NB4 (cell line): ENCODE data around the gene NAXE.

Experiments
- DNase-seq: peaks from one replicate; pipeline ENCODE4 v3.0.0; 2010; ENCODE audit warnings: low read depth
- H3K4me3 ChIP-seq: one replicate; pipeline ENCODE4 v1.5.1; 2011; ENCODE audit warnings: mild to moderate bottlenecking, low read depth, low read length, moderate library complexity
- CTCF ChIP-seq: IDR thresholded peaks from one replicate; pipeline ENCODE4 v1.5.1; 2012; ENCODE audit warnings: low read depth, low read length
- MAX ChIP-seq: IDR thresholded peaks from 2 replicates; pipeline ENCODE4 v1.6.1; 2011; ENCODE audit warnings: low read depth, low read length
- MYC ChIP-seq: IDR thresholded peaks from 2 replicates; pipeline ENCODE4 v1.6.1; 2011; ENCODE audit warnings: low read depth, low read length
- POLR2A ChIP-seq: IDR thresholded peaks from 2 replicates; pipeline ENCODE4 v1.6.1; 2011; ENCODE audit warnings: mild to moderate bottlenecking; ENCODE audit not compliant: insufficient read length; ENCODE audit errors: extremely low read depth

NAXE gene

DNA sequence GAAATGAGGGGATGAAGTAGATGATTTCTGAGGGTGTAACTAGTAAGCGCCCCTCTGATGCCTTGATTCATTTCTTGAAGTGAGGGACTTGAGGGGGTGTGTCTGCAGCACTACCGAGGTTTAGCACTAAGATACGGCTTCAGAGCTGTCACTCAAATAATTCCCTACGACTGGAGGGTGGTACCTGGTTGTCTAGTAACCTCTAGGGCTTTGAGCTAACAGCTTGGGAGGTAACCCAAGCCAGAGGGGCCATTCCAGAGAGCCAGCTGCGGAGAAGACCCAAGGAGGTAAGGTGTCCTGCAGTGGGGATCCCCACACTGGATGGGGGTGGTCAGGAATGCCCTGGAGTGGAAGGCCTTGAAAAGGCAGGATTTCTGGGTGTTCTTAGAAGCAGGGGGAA lies 12.1 kb upstream of the NAXE start, which contains the start of gene TTC24:
Gene TTC24, plus strand, starts transcription at position 252 of the 400 bp plus-strand sequence. CDS start 1,642 bp downstream, outside the sequence.
- TF ChIP-seq POLR2A (no peak), MAX (no peak), CTCF (no peak), MYC (no peak)
- no peak for DNase-seq
- H3K4me3 ChIP-seq: no peak within 1 kb of the TSS

DNA sequence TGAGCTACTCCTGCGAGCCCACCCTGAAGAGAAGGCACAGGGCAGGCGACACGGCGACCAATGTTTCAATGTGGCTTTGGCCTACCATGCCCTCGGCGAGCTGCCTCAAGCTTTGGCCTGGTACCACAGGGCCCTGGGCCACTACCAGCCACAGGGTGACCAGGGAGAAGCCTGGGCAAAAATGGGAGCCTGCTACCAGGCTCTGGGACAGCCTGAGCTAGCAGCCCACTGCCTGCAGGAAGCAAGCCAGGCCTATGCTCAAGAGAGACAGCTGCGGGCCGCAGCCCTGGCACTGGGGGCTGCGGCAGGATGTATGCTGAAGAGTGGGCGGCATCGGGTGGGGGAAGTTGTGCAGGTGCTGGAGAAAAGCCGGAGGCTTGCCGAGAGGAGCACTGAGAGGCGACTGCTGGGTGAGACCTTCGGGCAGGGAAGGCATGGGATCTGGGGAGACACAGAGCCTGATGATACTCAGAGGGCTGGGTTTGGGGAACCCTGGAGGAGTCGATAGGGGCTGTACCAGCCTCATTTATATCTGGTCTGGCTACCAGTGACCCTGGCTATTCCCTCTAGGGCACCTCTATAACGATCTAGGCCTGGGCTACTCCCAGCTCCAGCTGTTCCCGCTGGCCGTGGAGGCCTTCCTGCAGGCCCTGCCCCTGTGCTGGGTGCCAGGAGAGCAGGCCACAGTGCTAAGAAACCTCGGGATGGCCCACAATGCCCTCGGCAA lies 9.8 kb upstream of the NAXE start:
- TF ChIP-seq MAX (no peak), MYC (no peak), CTCF (no peak), POLR2A (no peak)
- no peak for DNase-seq
- no peak overlapping the region for H3K4me3 ChIP-seq

- TF ChIP-seq MAX (no peak), MYC (no peak), POLR2A (no peak), CTCF (no peak)
- H3K4me3 ChIP-seq: no peak overlapping the region
- no peak for DNase-seq
Observed at GRCh38 chr1:156582388-156583017, 9.1 kb upstream of the NAXE start.

DNA sequence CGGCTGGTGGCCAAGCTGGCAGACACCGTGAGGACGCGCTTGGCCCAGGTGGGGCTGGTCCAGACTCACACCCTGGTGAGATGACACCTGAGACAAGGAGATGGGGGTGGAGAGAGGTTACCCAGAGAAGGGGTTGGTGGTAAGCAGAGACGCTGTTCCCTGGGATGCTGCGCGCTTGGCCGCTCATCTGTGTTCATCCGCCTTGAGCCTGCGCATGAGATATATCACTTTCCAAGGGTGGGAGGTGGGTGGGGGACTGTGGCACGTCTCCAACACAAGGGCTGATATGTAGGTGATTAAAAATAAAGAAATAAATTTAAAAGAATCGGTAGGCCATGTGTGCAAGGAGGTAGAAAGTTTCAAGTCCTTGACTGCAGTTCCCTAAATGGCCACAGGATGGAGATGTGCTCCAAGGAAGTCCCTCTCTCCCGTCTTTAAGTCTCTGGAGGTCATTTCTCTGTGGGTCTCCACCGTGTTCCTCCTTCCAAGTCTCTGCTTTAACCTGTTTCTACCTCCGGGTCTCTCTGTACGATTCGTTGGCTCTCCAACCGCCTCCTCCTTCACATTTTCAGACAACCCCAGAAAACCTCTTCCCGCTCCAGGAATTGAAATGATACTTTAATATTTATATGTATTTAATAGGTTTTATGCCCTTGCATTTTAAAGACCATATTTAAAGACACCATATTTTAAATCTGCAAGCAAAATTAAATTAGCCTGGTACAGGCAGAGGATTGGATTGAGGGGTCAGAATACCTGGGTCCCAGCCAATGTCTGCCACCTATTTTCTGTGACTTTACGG lies 7.6 kb upstream of the NAXE start:
- peak; percentile 86 for DNase-seq
- no peak overlapping the region for H3K4me3 ChIP-seq
- peak; percentile 50 for TF ChIP-seq MAX
- peak; percentile 78 for TF ChIP-seq CTCF
- 0 out of 2 replicates have a peak, but pooled peaks have one; percentile 21 for TF ChIP-seq MYC
- no peak for TF ChIP-seq POLR2A

GRCh38 chr1:156584813-156585212 lies 6.8 kb upstream of the NAXE start:
- H3K4me3 ChIP-seq: no peak overlapping the region
- no peak for DNase-seq
- no peak for TF ChIP-seq POLR2A
- peak; percentile 52 for TF ChIP-seq CTCF
